Kidney epithelial cell (primary cell): ENCODE data around the gene LIN7A. TPM values are rescaled to one million over a fixed set of nuclear protein-coding genes. Genes with fewer than 3 reads are reported as not detected.

Experiments used
- DNase-seq: peaks from one replicate; pipeline ENCODE4 v3.0.0-alpha.2; 2010; ENCODE audit warnings: low read depth
- H3K27me3 ChIP-seq: 2 replicates; pipeline ENCODE4 v1.6.0; 2011; ENCODE audit warnings: low read length; ENCODE audit not compliant: control insufficient read depth, insufficient read depth
- H3K36me3 ChIP-seq: 2 replicates; pipeline ENCODE4 v1.5.1; 2011; ENCODE audit warnings: low read length; ENCODE audit not compliant: control insufficient read depth, insufficient read depth
- H3K4me3 ChIP-seq: 2 replicates; pipeline ENCODE4 v1.5.1; 2011; ENCODE audit warnings: low read depth, mild to moderate bottlenecking, control low read depth, low read length
- total RNA-seq: library from RNA; depleted of rRNA; stranded (reverse); fragments of >200 nt; gene quantifications from 2 replicates; pipeline ENCODE4 v1.2.3, GENCODE V29; 2015
- TF ChIP-seq, protein P1 (sequence below): IDR thresholded peaks from 2 replicates; pipeline ENCODE4 v1.5.1; 2011; ENCODE audit warnings: mild to moderate bottlenecking, moderate library complexity, low read length, control low read depth, inconsistent platforms; ENCODE audit not compliant: insufficient read depth, poor library complexity, severe bottlenecking

Gene LIN7A
- total RNA-seq, 1 donor from 2014 or later, result 0.79 TPM

DNA sequence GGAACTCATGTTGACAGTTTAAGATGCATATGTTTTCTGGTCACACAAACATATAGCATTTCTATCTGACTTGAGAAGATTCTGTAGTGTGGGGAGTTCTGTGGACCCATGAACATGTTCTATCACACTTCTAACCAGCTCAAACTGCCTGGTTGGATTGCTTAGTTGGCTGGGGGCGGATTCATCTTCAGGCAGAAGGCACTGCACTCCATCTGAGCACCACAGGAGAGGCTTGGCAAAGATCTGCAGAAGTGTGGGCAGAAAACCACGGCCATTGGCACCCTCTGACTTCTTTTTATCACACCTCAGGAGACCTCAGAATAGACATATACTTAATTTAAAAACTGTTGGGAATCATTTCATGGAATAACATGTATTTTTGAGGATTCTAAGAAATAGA, 68.5 kb downstream of the LIN7A start:
- Histone ChIP-seq H3K4me3 (no peak overlapping the region), H3K36me3 (no peaks in the 10 kb centered on the region), H3K27me3 (no peaks in the 10 kb centered on the region)
- TF ChIP-seq, protein P1, sequence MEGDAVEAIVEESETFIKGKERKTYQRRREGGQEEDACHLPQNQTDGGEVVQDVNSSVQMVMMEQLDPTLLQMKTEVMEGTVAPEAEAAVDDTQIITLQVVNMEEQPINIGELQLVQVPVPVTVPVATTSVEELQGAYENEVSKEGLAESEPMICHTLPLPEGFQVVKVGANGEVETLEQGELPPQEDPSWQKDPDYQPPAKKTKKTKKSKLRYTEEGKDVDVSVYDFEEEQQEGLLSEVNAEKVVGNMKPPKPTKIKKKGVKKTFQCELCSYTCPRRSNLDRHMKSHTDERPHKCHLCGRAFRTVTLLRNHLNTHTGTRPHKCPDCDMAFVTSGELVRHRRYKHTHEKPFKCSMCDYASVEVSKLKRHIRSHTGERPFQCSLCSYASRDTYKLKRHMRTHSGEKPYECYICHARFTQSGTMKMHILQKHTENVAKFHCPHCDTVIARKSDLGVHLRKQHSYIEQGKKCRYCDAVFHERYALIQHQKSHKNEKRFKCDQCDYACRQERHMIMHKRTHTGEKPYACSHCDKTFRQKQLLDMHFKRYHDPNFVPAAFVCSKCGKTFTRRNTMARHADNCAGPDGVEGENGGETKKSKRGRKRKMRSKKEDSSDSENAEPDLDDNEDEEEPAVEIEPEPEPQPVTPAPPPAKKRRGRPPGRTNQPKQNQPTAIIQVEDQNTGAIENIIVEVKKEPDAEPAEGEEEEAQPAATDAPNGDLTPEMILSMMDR, result no peak
- DNase-seq, result no peak

DNA sequence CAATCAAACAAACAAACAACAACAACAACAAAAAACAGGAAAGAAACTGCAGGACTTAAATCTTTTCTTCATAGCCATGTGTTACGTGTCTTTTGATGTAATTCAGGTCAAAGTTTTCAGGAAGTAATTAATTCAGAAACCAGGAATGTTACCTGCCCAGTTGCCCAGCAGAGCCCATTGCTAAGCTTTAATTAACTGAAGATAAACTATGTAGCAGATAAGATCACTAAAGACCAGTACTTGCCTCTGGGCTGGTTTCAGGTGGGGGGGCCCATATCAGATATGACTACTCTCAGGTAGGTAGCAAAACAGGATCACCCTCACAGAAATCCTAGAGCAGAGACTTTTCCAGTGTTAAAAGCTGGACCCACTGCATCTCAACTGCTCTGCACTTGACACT, 69.2 kb downstream of the LIN7A start:
- Histone ChIP-seq H3K27me3 (no peaks in the 10 kb centered on the region), H3K36me3 (no peaks in the 10 kb centered on the region), H3K4me3 (no peak overlapping the region)
- TF ChIP-seq, protein P1, result no peak
- DNase-seq, result no peak

DNA sequence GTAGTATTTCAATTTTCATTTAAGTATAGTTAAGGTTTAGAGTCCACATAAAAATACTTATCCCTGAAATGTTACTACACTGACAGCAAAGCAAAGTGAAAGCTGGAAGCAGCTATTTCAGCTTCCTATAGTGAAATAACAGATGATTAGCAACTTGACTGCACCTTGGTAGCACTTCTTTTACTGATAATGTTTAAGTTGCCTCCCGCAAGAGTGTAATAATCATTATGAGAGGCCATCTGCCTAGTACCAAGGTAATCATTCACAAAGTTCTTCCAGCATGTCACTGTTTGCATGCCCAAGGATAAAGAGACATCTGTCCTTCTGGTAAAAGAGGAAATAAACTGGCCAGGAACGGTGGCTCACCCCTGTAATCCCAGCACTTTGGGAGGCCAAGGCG, 69.8 kb downstream of the LIN7A start:
- H3K4me3 ChIP-seq, result no peak overlapping the region
- TF ChIP-seq, protein P1, result no peak
- no peak for DNase-seq
- H3K27me3 ChIP-seq, result no peaks in the 10 kb centered on the region
- H3K36me3 ChIP-seq, result no peaks in the 10 kb centered on the region

DNA sequence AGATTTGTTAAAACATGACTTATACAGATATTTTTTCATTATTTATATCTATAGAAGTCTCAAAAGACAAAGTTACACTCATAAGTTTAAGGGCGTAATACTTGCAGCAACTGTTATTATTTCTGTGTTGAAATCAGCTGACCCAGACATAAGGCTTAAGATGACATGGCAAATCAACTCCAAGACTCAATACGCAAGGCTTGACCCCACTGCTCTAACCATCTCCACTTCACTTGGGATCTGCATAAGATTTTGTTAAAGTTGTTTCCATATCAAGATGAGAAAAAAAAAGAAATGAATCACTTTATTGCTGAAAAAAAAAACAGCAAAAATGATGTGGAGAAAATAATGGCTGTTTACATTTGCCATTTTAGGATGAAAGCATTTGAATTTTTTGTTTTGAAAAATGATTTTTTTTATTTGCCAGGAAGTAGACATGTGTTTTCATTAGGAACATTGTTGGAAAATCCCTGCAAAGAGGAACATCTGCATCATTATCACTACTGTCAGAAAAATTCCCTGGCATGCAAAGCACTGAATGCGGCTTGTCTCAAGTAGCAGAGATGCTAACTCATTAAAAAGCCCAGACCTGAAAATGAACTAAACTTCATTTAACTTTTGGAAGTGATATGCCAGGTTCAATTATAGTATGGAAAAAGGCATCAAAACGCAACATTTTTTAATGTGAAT, 73.5 kb downstream of the LIN7A start:
- Histone ChIP-seq H3K36me3 (no peaks in the 10 kb centered on the region), H3K27me3 (no peaks in the 10 kb centered on the region), H3K4me3 (no peak overlapping the region)
- DNase-seq, result no peak
- TF ChIP-seq, protein P1, result no peak

DNA sequence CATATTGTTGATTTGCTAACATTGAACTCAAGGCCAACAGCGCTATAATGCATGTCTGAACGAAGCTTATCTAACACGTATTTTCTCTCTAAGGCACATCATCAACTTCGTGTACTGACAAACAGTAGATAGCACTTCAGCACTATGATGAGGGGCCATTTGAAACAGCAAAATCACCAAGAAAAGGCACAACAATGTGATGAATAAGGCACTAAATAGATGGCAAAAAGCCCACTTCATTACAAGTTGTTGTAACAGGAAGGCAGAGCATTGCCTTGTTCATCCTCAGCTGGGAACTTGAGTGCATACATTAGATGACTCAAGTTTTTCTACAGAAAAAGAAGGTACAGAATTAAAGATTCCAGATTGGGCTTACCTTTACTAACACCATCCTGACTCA, 75.2 kb downstream of the LIN7A start:
- DNase-seq, result no peak
- H3K36me3 ChIP-seq, result no peaks in the 10 kb centered on the region
- H3K27me3 ChIP-seq, result no peaks in the 10 kb centered on the region
- H3K4me3 ChIP-seq, result no peak overlapping the region
- TF ChIP-seq, protein P1, result no peak

- no peaks in the 10 kb centered on the region for H3K27me3 ChIP-seq
- DNase-seq, result no peak
- no peaks in the 10 kb centered on the region for H3K36me3 ChIP-seq
- H3K4me3 ChIP-seq, result no peak overlapping the region
- TF ChIP-seq, protein P1, result no peak
These were observed 75.9 kb downstream of the LIN7A start for GRCh38 chr12:80861641-80862378.
